Bone marrow (tissue), 2 donors: ENCODE results near the gene PARP12.
A peak's percentile ranks its signal among the peaks of the same experiment; 100 is the strongest.

ENCODE experiments used
- DNase-seq, 2 donors: peaks; one replicate each; lab custom pipeline; 2025; lab: John Stamatoyannopoulos, UW

The PARP12 gene

DNA sequence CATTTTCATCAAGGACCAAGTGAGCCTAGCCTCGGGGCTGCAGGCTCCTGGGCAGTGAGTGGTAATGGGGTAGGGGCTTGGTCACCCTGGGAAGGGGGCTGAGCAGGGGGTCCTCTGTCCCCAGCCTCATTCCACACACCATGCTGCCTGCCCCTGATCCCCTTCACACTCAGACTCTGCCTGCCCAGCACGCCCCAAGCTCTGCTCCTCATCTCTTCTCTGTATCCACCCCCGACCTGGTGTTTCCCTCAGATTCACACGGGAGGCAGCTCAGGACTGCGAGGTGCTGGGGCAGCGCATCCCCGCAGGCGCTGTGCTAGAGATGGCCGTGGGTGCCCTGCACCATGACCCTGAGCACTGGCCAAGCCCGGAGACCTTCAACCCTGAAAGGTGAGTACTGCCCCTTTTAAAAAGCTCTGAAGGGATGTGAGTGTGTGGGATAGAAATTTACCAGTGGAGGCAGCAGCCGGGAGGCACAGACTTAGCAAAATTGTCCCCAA lies 47.2 kb downstream of the PARP12 start:
- no peak for DNase-seq

DNA sequence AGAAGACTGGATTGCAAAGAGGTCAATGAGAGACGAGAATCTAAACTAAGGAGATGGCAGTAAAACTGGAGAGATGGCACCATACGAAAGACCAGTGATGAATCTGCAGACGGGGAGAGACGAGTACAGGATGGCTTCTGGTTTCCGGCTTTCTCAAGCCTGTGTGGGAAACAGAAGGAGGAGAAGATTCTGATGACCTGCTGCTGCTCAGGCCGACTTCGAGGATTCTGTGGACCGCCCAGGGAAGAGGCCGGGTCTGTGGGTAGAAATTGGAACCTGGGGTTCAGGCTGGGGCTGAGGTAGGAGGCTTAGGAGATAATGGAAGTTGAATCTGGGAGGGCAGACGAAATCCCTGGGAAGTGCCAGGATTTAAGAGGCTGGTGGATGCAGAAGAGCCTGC lies 48.6 kb downstream of the PARP12 start:
- no peak for DNase-seq

DNA sequence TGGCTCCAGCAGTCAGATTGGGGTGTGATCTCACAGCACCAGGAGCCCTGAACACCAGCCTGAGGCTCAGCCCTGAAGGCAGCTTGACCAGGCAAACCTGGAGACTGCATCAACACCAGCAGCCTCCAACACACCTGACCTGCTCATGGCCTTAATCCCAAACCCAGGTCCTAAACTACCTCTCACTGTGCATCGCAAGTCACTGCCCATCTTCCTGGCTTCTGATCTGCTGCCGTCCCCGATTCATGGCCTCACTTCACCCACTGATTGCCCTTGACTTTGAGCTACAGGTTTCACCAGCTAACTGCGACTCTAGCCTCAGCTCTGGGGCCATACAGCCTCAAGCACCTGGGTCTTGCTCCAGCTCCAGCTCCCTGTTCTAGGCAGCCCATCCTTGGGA lies 49.1 kb downstream of the PARP12 start:
- DNase-seq, result no peak

DNA sequence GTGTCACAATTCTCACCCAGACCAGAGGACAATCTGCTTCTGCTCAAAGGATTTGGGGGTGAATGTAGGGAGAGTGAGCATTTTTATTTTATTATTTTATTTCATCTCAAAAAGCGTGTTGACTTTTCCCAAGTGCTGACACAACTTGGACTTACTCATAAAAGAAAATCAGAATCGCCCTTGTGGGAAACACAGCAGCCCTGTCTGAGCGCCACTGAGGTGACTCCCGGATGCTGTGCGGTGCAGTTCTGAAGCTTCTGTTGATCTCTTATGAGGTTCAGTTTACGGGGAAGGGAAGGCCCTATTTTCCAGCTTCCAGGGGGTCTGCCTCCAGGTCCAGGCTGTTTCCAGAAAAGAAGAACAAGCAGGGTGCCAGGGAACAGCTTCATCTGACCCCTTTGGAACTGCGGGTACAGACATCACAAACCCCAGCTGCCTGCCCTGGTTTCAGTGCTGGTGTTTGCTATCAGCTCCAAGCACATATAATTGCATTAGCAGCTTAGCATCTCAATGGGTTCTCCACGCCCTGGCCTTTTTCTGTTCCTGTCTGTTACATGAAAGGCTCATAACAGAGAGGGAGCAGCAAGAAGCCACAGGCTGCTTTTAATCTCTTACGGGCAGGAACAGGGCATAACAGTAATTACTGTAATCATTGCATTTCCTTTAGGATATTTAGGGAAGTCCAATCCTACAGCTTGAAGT lies 52.4 kb downstream of the PARP12 start:
- no peak for DNase-seq

DNA sequence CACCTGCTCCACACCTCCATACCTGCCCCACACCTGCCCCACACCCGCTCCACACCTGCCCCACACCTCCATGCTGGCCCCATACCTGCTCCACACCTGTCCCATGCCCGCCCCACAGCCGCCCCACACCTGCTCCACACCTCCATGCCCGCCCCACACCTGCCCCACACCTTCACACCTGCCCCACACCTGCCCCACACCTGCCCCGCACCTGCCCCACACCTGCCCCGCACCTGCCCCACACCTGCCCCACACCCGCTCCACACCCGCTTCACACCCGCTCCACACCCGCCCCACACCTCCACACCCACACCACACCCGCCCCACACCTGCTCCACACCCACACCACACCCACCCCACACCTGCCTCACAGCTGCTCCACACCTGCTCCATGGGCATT lies 53.0 kb downstream of the PARP12 start:
- no peak for DNase-seq

DNA sequence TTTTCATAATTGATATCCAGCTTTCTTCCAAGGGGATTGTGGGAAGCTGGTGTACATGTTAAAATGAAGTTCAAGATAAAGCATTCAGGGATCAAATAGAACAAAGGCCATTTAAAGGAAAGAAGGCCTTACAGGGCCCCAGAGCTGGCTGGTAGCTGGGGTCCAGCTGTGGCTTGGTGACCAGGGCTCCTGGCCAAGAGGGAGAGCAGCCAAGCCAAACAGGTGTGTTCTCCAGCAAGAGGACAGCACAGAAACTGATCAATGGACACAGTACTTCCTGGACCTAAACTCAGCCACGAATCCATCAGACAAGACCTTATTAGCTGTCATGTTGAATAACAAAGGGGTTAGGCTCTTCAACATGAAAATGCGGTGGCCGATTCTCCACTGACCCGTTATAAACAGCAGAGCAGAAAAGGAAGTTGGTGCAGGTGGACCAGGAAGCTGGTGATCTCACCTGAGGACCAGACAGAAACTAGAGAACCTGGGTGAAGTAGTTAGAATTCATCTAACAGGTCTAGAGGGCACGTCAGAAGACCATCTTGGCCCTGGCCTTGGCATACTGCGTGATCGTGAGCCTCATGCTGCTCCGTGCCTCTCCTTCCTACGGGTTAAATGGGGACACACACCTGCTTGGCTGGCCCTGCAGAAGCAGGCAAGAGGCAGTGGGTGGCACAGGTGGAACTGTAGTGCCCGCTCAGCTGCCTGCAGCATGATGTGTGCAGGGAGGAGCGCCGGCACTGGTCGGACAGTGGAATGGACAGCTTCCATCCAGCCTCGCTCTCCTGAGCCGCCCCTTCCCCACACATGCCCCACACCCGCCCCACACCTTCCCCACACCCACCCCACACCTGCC lies 53.8 kb downstream of the PARP12 start:
- DNase-seq, result no peak

DNA sequence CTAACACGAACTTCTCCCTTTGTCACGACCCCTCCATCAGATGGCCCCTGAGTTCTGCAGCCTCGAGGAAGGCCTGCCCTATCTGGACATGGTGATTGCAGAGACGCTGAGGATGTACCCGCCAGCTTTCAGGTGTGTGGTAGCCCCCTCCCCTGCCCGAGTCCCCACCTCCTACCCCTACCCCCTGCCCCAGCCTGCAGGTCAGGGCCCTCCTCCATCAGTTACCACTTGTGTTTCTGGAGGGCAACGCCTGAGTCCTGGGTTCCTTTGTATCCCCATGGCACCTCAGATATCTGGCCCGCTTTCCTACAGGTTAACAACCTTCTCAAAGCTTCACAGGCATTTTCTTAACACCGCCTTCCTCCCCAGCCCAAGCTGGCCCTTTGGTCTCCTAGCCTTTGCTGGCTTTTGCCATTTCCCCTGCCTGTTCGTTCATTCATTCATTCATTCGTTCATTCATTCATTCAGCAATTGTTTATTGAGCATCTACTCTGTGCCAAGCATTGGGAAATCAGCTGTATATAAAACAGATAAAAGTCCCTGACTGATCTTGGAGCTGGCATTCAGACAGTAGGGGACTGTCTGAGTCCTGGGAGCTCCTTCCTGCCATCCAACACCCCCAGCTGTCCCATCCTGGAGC lies 55.6 kb downstream of the PARP12 start:
- no peak for DNase-seq

DNA sequence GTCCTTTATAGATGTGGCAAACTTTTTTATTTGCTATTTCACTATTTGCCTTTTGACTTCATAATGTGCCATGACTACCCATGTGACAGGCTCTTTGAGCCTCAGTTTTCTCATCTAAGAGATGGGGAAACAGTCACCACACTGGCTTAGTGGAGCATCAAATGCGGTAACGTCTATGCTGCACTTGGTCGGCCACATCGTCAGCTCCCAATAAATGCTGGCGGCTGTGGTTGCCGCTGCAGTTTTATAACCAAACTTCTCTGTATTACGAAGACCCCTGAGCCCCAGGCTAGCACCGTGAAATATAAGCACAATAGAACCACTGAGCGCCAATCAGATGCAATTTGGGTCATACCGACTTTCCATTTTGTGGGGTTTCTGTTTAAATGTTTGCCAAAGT lies 56.2 kb downstream of the PARP12 start:
- DNase-seq, result no peak

DNA sequence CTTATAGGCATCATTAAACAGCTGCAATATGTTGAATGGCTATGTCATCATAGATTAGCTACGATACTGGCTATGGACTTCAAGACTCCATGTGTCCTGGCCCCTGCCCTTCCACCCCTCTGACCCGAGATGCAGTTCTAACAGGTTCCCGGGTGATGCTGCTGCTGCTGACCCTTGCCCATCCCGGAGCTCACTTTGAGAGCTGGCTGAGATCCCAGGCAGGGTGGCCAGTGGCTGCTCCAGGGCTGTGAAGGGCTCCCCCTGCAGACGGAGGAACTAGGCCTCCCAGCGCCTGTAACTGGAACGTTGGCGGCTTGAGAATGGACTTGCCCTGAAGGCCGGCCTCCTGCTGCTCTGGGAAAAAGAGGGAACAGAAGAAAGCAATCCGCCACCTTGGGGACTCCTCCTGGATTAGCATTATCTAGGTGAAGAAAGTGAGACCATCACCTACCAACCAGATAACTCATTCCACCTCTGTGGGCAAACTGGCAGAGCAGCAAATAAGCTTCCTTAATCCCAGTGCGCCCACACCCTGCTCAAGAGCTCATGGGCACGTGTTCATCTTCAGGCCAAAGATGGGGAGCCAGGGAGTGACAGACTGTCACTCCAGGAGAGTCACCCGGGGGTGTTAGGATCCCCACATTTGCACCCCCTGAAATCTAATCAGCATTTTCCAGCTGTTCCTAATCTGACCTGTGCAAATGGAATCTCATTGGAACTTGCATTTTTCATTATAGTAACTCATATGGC lies 56.8 kb downstream of the PARP12 start:
- no peak for DNase-seq

DNA sequence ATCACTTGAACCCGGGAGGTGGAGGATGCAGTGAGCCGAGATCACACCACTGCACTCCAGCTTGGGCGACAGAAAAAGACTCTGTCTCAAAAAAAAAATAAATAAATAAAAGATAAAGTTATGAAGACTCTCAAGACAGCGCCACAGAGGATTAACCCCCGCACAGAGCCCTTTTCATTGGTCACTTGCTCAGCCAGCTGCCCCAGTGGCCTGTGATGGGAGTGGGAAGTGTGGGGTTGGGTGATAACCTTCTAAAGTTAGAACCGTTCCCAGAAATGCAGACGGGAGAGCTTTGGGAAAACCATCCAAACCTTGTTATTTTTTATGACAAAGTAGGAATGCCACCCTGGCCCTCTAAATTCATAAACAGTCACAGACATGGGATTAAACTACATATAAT lies 57.4 kb downstream of the PARP12 start:
- no peak for DNase-seq

DNA sequence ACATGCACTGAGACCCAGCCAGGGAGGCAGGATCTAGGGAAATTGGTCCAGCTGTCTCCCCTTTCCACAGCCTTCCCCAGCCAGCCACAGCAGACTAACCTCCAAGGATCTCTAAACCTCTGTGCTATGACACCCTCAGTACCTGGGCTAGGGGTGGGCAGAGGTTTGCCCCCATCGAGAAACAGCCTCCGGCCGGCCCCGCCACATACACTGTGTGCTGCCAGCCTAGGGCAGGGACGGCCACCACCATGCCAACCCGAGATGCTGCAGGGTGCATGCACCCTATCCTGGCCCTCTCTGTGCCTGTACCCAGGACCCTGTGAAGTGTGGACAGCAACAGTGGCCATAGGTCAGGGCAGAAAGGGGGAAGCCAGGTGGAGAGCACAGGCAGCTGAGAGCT lies 58.1 kb downstream of the PARP12 start:
- DNase-seq, result no peak

DNA sequence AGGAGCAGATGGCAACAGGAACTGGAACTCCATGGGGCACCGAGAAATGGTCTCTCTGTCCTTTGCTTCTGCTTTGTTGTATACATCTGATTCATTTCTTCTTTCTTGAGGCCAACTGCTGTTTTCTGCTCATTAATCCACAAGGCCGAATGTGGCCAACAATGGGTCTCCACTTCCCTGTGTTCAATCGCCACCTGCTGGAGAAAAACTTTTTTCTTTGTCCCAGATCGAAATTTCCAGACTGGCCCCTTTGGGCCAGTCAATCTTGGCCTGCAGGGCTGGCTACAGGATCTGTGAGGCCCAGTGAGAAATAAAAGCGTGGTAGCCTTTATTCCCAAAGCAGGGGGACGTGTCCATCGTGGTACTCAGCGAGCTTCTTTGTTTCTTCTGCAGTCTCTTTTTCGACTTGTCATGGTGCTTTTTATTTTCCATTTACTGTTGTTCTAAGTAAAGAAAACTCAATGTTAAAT lies 58.8 kb downstream of the PARP12 start:
- DNase-seq, result peak in 1 of 2 donors; percentile 28

DNA sequence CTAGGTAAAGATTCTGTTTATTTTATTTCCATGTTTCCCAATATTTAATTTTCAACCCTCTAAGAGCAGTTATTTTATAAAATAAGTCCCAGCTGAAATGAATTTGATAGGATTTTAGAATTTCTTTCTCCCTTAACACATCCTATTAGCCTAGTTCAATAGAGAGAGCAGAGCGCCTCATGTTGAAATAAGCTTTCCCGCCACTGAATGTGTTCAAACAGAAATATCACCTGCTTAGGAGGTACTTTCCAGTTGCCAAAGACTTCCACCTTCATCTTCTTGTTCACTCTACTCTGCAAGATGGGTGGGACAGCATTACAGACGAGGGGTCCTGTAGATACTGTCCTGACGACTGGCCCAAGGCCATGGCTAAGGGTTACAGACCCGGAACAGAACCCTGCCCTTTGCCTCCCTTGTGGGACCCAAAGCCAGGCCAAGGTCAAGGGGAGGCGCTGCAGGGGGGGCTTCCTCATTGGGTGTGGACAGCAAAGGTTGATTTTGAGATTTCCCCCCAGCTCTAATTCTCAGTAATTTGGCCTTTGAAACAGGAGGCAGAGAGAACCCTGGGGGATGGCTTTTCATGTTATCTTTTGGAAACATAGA lies 62.0 kb downstream of the PARP12 start:
- DNase-seq, result no peak

DNA sequence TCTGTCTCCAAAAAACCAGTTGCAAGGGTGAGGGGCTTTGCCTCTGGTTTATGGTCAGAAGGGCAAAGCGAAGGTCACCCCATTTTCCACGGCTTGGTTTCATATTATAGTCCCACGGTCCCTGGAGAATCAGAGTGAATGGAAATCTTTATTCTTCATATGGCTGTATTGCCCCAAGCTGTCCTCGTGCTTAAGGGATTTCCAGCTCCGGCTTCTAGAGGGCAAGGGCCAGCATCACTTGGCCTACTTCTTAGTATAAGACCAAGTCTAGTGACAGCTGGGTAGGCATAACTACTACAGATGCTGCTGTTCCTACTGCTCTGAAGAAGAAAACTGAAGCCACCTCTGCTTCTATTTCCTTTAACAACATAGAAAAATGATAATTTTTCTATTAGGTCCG lies 63.2 kb downstream of the PARP12 start:
- no peak for DNase-seq

DNA sequence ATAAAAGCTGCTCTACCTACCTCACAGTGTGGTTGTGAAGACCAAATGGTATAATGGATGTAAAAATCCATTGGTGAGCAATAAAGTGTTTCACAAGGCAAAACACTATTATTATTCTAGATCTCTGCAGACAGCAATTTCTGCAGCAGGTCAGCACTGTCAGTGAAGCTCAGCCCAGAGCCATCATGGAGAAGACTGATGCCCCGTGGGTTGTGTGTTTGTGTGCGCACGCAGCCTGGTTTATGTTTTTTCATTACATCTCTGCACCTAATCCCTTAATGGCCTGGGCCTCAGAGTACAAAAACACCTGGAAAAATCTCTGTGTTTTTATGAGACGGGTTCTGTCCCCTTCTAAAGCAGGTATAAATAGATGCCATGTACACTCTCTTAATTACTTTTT lies 64.2 kb downstream of the PARP12 start:
- DNase-seq, result no peak

DNA sequence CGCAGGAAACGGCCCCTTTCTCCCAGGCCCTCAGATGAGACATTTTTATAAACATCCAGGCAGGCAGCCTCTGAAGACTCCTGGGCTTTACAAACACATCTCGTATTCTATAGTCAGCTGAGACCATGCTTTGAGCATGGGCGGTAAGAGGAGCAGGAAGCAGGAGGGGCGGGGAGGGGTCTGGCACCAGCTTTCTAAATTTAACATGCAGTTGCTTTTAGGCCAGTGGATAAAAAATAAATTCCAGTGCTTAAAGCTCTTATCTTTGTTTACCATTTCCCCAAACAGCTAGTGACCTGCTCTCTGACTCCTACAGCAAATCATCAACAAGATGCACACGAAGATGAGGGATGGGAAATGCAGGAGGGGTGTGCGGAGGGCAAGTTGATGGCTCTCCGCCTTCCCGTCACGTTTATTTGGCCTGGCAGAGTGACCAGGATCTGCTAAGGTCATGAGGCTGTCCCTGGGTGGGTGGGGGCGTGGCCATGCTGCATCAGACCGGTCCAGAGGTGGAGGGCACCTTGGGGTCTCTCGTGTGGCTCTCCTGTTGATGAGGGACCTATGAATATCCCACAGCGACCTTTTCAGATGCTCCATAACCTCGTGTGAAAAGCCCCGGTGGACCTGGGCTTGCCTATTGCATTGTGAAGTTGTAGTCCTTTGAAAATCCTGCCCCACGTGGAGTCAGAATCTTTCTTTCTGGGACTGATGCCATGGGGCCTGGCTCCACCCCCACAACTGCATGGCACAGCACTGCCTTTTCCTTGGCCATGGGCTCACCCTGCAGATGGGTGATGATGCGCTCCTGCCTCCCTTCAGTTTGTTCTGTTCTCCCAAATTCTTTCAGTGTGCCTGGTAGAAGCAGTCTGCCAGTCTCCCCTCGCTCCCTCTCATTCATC lies 67.5 kb downstream of the PARP12 start:
- DNase-seq, result no peak

DNA sequence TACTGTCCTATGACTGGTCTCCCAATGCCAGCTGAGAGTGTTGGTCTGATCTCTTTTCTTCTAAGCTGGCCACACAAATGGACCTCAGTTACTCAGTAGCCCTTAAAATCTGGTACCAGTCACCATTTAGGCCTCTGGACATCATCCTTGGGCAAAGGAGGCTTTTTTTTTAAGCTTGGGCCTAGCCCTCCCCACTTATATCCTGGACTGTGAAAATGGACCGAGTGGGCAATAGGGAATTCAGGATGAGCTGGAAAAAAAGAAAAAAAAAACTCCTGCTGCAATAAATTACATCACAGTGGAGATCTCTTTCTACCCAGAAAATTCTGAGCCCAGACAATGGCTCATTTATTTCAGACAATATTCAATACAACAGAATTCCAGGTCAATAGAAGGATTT lies 68.4 kb downstream of the PARP12 start:
- no peak for DNase-seq

DNA sequence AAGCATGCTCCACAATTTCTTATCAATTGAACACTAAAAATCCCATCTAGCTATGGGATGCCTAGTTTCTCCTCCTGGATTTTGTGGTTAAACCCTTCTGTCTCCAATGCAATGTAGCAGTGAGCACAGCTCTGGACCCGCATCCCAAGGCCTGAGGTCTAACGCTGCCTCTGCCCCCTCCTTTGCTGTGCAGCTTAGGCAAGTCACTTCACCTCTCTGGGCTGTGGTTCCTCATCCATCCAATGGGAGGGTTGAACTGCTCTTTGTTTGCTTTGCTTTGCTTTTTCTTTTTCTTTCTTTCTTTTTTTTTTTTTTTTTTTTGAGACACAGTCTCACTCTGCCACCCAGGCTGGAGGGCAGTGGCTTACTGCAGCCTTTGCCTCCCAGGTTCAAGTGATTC lies 69.2 kb downstream of the PARP12 start:
- DNase-seq, result no peak

DNA sequence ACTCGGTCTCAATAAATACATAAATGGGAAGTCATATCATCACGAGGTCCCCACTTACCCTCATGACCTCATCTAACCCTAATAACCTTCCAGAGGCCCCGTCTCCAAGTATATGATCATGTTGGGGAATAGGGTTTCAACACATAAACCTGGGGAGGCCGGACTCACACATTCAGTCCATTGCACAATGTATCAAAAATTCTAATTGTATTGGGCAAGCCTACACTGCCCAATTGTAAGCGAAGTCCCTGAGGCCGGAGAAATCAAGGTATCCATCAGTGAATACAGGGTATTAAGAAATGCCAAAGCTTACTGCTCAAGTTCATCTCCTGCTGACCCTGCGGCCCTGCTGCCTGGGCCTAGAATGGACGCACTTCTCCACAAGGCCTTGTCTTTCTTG lies 69.6 kb downstream of the PARP12 start:
- no peak for DNase-seq

DNA sequence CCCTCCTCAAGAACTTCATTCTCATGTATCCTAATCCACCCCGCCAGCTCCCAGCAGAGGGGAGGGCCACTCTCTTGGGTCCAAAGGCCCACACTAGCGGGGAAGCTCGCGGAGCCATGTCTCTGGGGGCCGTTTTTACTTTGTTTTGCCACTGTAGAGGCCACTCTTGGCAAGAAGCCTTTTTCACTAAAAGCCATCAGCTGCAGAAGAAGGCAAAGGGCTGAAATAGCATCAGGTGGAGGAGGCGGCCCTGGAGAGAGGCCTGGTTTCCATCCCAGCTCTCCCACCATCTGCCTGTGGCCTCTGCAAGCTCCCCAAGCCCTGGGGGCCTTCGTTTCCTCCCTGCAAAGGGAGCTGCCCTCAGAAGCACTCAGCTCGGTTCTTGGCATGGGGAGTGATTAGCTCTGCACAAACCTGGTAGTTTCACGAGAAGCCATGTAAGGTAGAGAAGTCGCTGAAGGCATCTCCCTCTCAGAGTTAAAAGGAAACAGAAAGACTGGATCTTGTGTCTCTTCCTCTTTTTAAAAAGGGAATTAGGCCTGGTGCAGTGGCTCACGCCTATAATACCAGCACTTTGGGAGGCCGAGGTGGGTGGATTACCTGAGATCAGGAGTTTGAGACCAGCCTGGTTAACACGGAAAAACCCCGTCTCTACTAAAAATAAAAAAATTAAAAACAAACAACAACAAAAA lies 70.3 kb downstream of the PARP12 start:
- no peak for DNase-seq
